Transverse colon (tissue), 4 donors: Measurements from ENCODE around the gene PRR23A.

ENCODE experiments used
- POLR2A ChIP-seq: fragments of 450-650 bp; IDR thresholded peaks from one replicate; pipeline ENCODE4 v1.6.1; 2016; ENCODE audit warnings: antibody characterized with exemption, mild to moderate bottlenecking, moderate library complexity
- POLR2AphosphoS5 ChIP-seq, 3 donors: sonication (generic); formaldehyde crosslinking; IDR thresholded peaks; one replicate each; pipeline ENCODE4 v1.6.1; 2016; ENCODE audit warnings: antibody characterized with exemption in 3 of 3
- TF ChIP-seq, protein P1 (sequence below), 5 experiments: fragments of 200-600 bp in 3 of 5; fragments of 450-650 bp in 2 of 5; sonication (generic) in 3 of 5; IDR thresholded peaks; 1 replicate in 2 of 5; 2 replicates in 3 of 5; pipeline ENCODE4 v1.5.1; 2016 to 2017; ENCODE audit warnings: antibody characterized with exemption in 5 of 5, inconsistent platforms in 3 of 5, mild to moderate bottlenecking in 2 of 5, moderate library complexity in 1 of 5

DNA sequence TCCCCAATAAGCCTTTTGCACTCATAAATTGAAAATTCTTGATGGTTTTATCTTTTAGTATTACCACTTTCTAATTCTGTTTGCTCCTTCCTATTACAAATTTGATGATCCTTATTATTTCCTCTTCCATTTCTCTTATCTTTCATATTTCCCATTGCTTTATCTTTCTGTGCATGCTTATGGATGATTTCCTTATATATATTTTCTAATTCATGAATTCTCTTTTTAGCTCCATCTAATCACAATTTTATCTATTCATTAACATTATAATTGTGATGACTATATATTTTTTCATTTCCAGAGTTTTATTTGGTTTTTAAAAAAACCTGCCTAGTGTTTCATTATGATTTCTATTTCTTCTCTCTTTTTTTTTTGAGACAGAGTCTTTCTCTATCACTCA lies 41.1 kb downstream of the PRR23A start:
- TF ChIP-seq POLR2AphosphoS5 (IDR thresholded peaks at IDR 0.05), result no peak
- TF ChIP-seq POLR2A, result no peak
- TF ChIP-seq, protein P1, sequence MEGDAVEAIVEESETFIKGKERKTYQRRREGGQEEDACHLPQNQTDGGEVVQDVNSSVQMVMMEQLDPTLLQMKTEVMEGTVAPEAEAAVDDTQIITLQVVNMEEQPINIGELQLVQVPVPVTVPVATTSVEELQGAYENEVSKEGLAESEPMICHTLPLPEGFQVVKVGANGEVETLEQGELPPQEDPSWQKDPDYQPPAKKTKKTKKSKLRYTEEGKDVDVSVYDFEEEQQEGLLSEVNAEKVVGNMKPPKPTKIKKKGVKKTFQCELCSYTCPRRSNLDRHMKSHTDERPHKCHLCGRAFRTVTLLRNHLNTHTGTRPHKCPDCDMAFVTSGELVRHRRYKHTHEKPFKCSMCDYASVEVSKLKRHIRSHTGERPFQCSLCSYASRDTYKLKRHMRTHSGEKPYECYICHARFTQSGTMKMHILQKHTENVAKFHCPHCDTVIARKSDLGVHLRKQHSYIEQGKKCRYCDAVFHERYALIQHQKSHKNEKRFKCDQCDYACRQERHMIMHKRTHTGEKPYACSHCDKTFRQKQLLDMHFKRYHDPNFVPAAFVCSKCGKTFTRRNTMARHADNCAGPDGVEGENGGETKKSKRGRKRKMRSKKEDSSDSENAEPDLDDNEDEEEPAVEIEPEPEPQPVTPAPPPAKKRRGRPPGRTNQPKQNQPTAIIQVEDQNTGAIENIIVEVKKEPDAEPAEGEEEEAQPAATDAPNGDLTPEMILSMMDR (IDR thresholded peaks at IDR 0.05), result no peak
